Caco-2 (cell line): ENCODE results near the gene CAPRIN1. TPM values are rescaled to one million over a fixed set of nuclear protein-coding genes. Genes with fewer than 3 reads are reported as not detected.

Source experiments
- BruUV-seq: library from RNA; stranded (reverse); fragments of 400-500 nt; replicated peaks from 2 replicates; lab custom pipeline; 2021; lab: Mats Ljungman, UMichigan
- CTCF ChIA-PET: fragments of 300-600 bp; sonication (Branson Sonifier 250); formaldehyde crosslinking; loops from one replicate; lab custom pipeline; 2022; ENCODE audit warnings: antibody characterized with exemption; lab: Charles Lee
- POLR2A ChIA-PET: fragments of 300-600 bp; sonication (Branson Sonifier 250); formaldehyde crosslinking; loops from one replicate; lab custom pipeline; 2022; ENCODE audit warnings: antibody characterized with exemption; lab: Charles Lee
- DNase-seq, 2 experiments: peaks; one replicate each; pipeline versions ENCODE4 v3.0.0 to v3.0.0-alpha.2; 2020 to 2022
- H3K27me3 ChIP-seq: replicated peaks from 2 replicates; pipeline ENCODE4 v1.6.0; 2011; ENCODE audit warnings: low read length; ENCODE audit not compliant: control insufficient read depth, insufficient read depth
- H3K36me3 ChIP-seq: 2 replicates; pipeline ENCODE4 v1.5.1; 2011; ENCODE audit warnings: low read length; ENCODE audit not compliant: control insufficient read depth, insufficient read depth
- H3K4me1 ChIP-seq: fragments of 250-450 bp; sonication (Bioruptor Pico); 2 replicates; pipeline ENCODE4 v1.5.1; 2020; ENCODE audit warnings: mild to moderate bottlenecking
- H3K4me3 ChIP-seq: 2 replicates; pipeline ENCODE4 v1.5.1; 2011; ENCODE audit warnings: low read depth, mild to moderate bottlenecking, control low read depth, low read length
- H3K9me3 ChIP-seq: fragments of 250-450 bp; sonication (Bioruptor Pico); 2 replicates; pipeline ENCODE4 v1.5.1; 2020; ENCODE audit warnings: mild to moderate bottlenecking, moderate library complexity
- H3K27ac Mint-ChIP-seq: one replicate; pipeline ENCODE4 v1.8.0; 2022; ENCODE audit warnings: mixed read lengths; ENCODE audit not compliant: unreplicated experiment
- H3K27me3 Mint-ChIP-seq: one replicate; pipeline ENCODE4 v1.8.0; 2022; ENCODE audit warnings: mixed read lengths; ENCODE audit not compliant: insufficient read depth, unreplicated experiment
- H3K36me3 Mint-ChIP-seq: one replicate; pipeline ENCODE4 v1.8.0; 2022; ENCODE audit warnings: mild to moderate bottlenecking, mixed read lengths; ENCODE audit not compliant: insufficient read depth, unreplicated experiment
- H3K4me1 Mint-ChIP-seq: one replicate; pipeline ENCODE4 v1.8.0; 2022; ENCODE audit warnings: low read depth, mixed read lengths; ENCODE audit not compliant: unreplicated experiment
- H3K4me3 Mint-ChIP-seq: one replicate; pipeline ENCODE4 v1.8.0; 2022; ENCODE audit warnings: mild to moderate bottlenecking, moderate library complexity, mixed read lengths; ENCODE audit not compliant: unreplicated experiment
- H3K9me3 Mint-ChIP-seq: one replicate; pipeline ENCODE4 v1.8.0; 2022; ENCODE audit warnings: mixed read lengths; ENCODE audit not compliant: unreplicated experiment
- CTCF ChIP-seq, 2 experiments: fragments of 200-600 bp in 1 of 2; IDR thresholded peaks; 1 replicate in 1 of 2; 2 replicates in 1 of 2; pipeline versions ENCODE4 v1.5.1 to v1.8.0; 2011 to 2022; ENCODE audit warnings: antibody characterized with exemption in 1 of 2, control low read depth in 1 of 2, inconsistent platforms in 1 of 2, low read depth in 1 of 2, low read length in 1 of 2, mild to moderate bottlenecking in 1 of 2, moderate library complexity in 1 of 2; ENCODE audit not compliant: insufficient read depth in 1 of 2, severe bottlenecking in 1 of 2, unreplicated experiment in 1 of 2
- intact Hi-C: fragments of 100-400 bp; cut with micrococcal nuclease; formaldehyde crosslinking; loops from one replicate; pipeline ENCODE4 v1.10.0; 2022; ENCODE audit not compliant: unreplicated experiment
- total RNA-seq: library from RNA; stranded (reverse); gene quantifications from 2 replicates; pipeline ENCODE4 v1.2.3, GENCODE V29; 2022

Gene CAPRIN1
- total RNA-seq, 1 experiment from 2014 or later, result 224 TPM

- no peak overlapping the region for H3K4me3 ChIP-seq
- CTCF ChIA-PET, result no interaction called here
- no peak for TF ChIP-seq CTCF (IDR thresholded peaks at IDR 0.05; ENCODE audit: insufficient read depth in 1 of 2, low read depth in 1 of 2, low read length in 1 of 2, severe bottlenecking in 1 of 2, unreplicated experiment in 1 of 2)
Observed at GRCh38 chr11:34044664-34045485, 6.7 kb upstream of the CAPRIN1 start.

GRCh38 chr11:34049028-34049427 lies 2.5 kb upstream of the CAPRIN1 start:
- no TSS peak for BruUV-seq
- no peak for TF ChIP-seq CTCF (IDR thresholded peaks at IDR 0.05; ENCODE audit: insufficient read depth in 1 of 2, low read depth in 1 of 2, low read length in 1 of 2, severe bottlenecking in 1 of 2, unreplicated experiment in 1 of 2)
- Mint-ChIP-seq H3K4me3 (no peak overlapping the region), H3K27ac (no peak overlapping the region), H3K9me3 (no peaks in the 10 kb centered on the region), H3K4me1 (peaks cover 14% of the 10 kb centered on the region), H3K27me3 (no peaks in the 10 kb centered on the region), H3K36me3 (peaks cover 28% of the 10 kb centered on the region)
- POLR2A ChIA-PET, result interaction anchor here (0.5 kb wide), 1 partner anchor 12 kb away, joined by 3 read pairs; no protein-coding TSS in a partner anchor
- Histone ChIP-seq H3K27me3 (no peaks in the 10 kb centered on the region), H3K4me3 (no peak overlapping the region), H3K36me3 (peaks cover 2% of the 10 kb centered on the region; the same call in 1 of the 2 replicates), H3K4me1 (no peaks in the 10 kb centered on the region), H3K9me3 (no peaks in the 10 kb centered on the region)
- CTCF ChIA-PET, result no interaction called here
- intact Hi-C loops, result no loop called here
- no peak for DNase-seq

More at GRCh38 chr11:34044664-34045485, 6.7 kb upstream of the CAPRIN1 start:
- POLR2A ChIA-PET, result no interaction called here
- Mint-ChIP-seq H3K4me3 (peak overlapping the region; percentile 57), H3K27ac (peak overlapping the region; percentile 70), H3K4me1 (peaks cover 2% of the 10 kb centered on the region), H3K36me3 (peaks cover 6% of the 10 kb centered on the region), H3K9me3 (no peaks in the 10 kb centered on the region), H3K27me3 (no peaks in the 10 kb centered on the region)
- BruUV-seq, result no TSS peak
- no peaks in the 10 kb centered on the region for H3K9me3 ChIP-seq
- peak in 1 of 2 experiments; percentile 20 for DNase-seq
- no peaks in the 10 kb centered on the region for H3K27me3 ChIP-seq
- no peaks in the 10 kb centered on the region for H3K36me3 ChIP-seq
- intact Hi-C loops, result no loop called here
- H3K4me1 ChIP-seq, result no peaks in the 10 kb centered on the region

- BruUV-seq, result TSS peak; percentile 58
- peak overlapping the region; percentile 97 for H3K27ac Mint-ChIP-seq
- no peaks in the 10 kb centered on the region for H3K27me3 Mint-ChIP-seq
- no peaks in the 10 kb centered on the region for H3K9me3 ChIP-seq
- no peak for DNase-seq
- H3K4me3 ChIP-seq, result peak overlapping the region; percentile 94
- no peaks in the 10 kb centered on the region for H3K9me3 Mint-ChIP-seq
- peak overlapping the region; percentile 98 for H3K4me3 Mint-ChIP-seq
- peaks cover 35% of the 10 kb centered on the region for H3K36me3 Mint-ChIP-seq
- peaks cover 2% of the 10 kb centered on the region for H3K36me3 ChIP-seq
- H3K27me3 ChIP-seq, result no peaks in the 10 kb centered on the region
- POLR2A ChIA-PET, result interaction anchor here (0.6 to 1.6 kb wide), 5 partner anchors 14 to 300 kb away, joined by 3 to 14 read pairs (median 8); partner anchors contain the start of gene NAT10
- TF ChIP-seq CTCF (IDR thresholded peaks at IDR 0.05; ENCODE audit: insufficient read depth in 1 of 2, low read depth in 1 of 2, low read length in 1 of 2, severe bottlenecking in 1 of 2, unreplicated experiment in 1 of 2), result no peak
- H3K4me1 ChIP-seq, result peaks cover 12% of the 10 kb centered on the region
- intact Hi-C loops, result loop anchor here (1.0 to 5.0 kb wide), 4 partner anchors 14 to 307 kb away; partner anchors contain the start of genes ABTB2 and NAT10
- CTCF ChIA-PET, result interaction anchor here (0.9 to 1.4 kb wide), 3 partner anchors 23 to 124 kb away, joined by 3 to 7 read pairs (median 3); partner anchors contain the start of gene NAT10
- H3K4me1 Mint-ChIP-seq, result peaks cover 14% of the 10 kb centered on the region
Observed at GRCh38 chr11:34050581-34051348, 766 bp upstream of the CAPRIN1 start.
